Embryonic facial prominence (tissue), 1 donor: ENCODE data around the gene XYLT1.

Source experiments
- DNase-seq: peaks from one replicate; pipeline ENCODE4 v3.0.0-alpha.2; 2016; ENCODE audit errors: extremely low spot score

XYLT1 gene

GRCh38 chr16:17149904-17150483, 320.8 kb downstream of the XYLT1 start:
- no peak for DNase-seq

- no peak for DNase-seq
Measured at GRCh38 chr16:17147942-17148341, 322.8 kb downstream of the XYLT1 start.

- DNase-seq: no peak
Measured at GRCh38 chr16:17145029-17145428, 325.7 kb downstream of the XYLT1 start.

DNA sequence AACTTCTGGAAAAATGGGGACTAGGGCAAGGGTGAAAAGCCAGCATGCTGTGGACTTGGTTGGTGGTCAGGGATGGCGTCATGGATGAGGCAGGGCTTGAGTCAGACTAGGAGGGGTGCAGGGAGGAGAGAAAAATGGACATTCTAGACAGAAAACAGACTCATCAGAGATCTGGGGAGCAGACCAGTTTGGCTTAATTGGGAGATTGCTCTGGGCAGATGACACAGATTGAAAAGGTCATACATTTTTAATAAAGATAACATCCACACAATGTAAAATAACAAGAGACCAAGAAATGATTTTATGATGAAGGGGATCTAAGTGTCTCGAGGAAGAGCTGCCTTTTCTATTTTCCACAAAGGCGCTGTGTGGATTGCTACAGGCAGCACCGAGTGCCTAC, 326.3 kb downstream of the XYLT1 start:
- DNase-seq: no peak

DNA sequence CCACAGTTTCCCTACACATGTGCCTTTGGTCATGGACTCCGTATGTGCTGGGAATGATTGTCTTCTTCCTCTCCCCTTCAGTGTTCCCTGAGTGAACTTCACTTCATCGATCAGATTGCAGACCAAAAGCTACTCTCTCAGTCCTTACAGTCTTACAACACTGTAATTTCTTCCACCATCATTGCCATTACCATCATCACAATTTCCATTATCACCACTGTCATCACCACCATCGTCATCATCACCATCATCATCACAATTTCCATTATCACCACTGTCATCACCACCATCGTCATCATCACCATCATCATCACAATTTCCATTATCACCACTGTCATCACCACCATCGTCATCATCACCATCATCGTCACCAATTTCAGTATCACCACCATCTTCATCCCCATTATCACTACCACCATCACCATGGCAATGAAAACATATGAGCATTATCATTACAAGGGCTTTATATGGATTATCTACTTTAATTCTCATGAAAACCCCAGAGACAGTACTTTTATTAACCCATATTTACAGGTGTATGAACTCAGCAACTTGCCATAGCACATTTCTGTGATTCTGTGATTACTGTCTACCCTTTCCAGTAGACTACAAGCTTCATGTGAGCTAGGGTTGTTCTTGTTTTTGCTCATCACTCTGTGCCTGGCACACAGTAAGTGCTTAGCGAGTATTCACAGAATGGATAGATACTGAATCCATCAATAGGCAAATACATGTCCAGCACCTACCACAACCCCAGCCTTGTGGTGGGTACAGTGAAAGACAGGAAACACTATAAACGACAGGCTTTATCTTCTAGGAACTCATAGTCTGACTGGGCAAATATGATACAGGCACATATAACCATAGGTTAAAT, 327.0 kb downstream of the XYLT1 start:
- DNase-seq: no peak

DNA sequence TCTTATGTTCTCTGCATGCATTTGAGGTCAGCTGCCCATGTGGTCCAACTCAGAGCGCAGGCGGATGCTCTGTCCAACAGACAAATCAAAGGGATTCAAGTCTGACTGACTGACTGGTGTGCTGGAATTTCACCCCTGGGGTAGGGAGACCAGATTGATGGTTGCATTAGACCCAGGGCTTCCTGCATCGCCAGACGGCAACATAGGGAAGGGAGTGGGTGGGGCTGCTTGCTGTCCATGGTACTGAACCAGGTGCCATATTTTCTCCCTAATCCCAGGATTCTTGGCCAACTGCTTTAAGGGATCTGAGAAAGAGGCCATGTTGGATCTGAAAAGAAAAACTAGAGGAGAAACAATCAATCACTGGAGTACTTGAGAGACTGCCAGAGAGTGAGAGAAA, 332.0 kb downstream of the XYLT1 start:
- DNase-seq: no peak

- DNase-seq: no peak
Measured at GRCh38 chr16:17135439-17135838, 335.3 kb downstream of the XYLT1 start.

GRCh38 chr16:17134586-17134985, 336.2 kb downstream of the XYLT1 start:
- DNase-seq: no peak

DNA sequence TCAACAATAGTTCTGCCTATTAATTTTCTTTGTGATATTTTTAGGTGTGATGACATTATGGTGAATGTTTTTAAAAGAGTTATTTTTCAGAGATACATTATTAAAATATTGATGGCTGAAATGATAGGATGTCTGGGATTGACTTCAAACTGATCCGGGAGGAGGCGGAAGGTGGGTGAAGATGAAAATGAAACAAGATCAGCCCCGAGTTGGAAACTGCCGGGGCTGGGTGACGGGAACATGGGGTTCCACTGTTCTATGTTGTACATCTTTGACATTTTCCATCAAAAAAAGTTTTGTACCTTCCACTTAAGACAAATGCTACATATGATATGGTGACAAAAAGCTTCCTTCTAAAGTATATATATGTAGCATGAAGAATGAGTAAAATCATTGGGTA, 336.9 kb downstream of the XYLT1 start:
- DNase-seq: no peak

DNA sequence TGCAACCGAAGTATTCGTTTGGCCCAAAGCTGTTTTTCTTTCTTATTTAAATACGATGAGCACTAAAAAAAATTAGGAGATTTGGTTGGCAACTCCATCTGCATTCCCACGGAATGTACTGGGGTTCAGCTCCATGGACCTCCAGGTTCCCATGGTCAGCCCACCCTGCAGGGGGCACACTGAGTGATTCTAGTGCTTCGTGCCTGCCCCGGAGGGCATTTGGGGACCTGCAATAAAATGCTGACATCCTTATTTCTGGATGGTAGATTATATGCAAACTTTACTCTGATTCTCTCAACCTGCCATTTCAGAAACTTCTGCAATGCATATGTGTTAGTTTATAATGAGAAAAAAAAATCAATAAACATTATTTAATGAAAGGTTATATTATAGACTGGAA, 339.4 kb downstream of the XYLT1 start:
- DNase-seq: no peak

DNA sequence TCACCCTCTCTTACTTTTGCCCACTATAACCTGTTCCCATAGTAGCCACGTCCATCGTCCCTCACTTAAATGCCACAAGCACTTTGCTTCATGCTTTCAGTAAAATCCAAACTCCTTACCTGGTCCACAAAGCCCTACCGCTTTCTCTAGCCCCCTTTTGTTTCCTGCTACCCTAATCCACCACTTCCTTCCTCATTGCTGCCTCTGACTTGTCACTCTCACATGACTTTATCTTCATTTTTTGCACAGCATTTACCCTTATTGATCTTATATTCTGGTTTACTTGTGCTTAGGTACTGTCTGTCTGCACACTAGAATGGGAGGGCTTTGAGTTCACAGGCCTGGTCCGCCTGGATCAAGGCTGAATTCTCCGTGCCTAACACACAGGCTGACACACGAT, 340.0 kb downstream of the XYLT1 start:
- DNase-seq: no peak

DNA sequence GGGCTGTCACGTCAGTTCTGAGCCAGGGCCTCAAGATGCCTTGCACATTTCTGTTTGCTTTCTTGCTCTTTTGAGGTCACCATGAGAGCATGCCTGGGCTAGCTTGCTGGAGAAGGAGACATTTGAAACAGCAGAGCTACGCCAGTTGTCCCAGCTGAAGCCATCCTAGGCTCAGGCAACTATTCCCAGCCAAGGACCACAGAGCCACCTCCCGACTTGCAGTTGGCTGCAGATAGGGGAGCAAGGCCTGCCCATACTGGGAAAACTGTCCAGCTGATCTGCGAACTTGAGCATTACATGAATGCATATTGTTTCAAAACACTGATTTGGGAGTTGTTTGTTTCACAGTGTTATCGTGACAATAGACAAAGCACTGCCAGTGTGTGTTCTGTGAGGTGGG, 340.8 kb downstream of the XYLT1 start:
- DNase-seq: no peak

GRCh38 chr16:17128791-17129190, 342.0 kb downstream of the XYLT1 start:
- no peak for DNase-seq

GRCh38 chr16:17126156-17126555, 344.6 kb downstream of the XYLT1 start:
- DNase-seq: no peak

DNA sequence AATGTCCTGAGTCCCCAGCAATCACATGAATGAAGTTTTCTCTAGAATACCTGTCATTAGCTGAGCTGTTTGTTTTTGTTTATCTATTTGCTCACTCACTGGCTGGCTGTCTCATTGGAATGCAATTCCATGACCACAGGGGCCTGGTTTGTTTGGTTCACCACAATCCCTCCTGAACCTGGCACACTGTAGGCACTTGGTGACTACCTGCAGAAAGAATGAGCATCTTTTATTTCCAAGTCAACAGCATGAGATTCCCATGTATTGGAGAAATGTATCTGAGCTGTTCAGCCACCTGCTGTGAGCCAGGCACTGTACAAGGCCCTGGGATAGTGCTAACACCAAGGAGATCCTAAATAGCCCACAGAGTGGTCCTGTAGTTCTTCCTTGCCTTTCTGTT, 345.1 kb downstream of the XYLT1 start:
- no peak for DNase-seq

DNA sequence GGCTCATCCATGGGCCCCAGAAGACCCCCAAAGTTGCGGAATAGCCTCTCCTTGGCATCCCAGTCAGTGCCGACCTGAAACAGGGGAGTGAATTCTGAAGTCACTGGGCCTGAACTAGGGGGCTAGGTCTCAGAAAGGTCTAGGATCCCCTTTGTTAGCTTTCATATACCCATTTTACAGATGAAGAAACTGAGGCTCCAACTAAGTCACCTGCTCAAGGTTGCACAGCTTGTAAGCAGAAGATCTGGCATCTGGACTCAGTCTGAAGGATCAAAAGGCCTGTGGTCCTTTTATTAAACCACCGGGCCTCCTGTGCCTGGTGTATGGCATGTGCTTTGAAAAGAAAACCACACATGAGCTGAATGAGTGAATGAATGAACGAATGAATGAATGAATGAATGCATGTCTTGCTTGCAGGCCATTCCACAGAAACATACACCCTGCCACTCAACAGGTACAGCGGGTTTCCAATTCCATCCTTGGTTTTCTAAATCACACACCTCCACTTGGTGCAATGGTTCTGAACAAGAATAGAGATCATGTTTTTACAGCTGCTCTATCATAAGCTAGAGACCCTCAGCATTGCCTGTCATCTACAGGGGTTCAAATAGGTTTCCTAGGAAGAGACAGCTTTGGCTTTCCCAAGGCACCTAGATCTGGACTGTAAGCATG, 352.7 kb downstream of the XYLT1 start:
- no peak for DNase-seq

DNA sequence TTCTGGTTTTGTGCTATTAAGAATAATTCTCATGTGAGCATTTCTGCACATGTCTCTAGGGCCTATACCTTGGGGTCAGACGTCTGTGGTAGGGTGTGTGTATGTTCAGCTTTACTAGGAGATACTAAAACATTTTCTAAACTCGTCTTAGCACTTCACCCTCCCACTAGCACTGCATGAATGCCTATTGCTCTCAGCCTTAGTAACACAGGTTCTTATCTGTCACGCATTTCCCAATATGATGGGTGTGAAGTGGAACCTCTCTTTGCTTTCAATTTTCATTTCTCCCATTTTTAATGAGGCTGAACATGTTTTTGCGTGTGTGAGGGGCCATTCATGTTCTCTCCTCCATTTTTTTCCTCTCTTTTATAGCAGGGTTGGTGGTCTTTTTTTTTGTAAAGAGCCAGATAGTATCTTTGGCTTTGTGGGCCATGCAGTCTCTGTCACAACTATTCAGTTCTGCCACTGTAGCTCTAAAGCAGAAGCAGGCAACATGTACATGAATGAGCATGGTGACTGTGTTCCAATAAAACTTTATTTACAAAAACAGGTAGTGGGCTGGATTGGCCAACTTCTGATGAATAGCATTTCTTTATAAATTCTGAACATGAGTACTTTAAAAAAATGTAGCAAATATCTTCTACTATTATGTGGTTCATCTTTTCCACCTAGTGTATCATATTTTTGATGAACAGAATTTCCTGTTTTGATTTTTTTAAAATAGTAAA, 354.0 kb downstream of the XYLT1 start:
- DNase-seq: no peak

DNA sequence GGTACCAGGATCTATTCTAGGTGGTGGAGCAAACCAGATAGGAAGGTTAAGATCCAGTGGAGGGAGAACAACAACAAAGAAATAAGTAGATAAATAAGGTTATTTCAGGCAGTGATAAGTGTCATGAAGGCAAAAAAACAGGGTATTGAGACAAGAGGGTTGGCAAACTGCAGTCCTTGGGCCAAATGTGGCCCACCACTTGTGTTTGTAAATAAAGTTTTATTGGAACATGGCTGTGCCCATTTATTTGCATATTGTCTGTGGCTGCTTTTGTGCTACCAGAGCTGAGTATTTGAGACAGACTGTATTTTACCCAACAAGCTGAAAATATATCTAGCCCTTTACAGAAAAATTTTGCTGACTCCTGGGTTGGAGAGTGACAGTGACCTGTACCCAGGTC, 361.3 kb downstream of the XYLT1 start:
- no peak for DNase-seq

DNA sequence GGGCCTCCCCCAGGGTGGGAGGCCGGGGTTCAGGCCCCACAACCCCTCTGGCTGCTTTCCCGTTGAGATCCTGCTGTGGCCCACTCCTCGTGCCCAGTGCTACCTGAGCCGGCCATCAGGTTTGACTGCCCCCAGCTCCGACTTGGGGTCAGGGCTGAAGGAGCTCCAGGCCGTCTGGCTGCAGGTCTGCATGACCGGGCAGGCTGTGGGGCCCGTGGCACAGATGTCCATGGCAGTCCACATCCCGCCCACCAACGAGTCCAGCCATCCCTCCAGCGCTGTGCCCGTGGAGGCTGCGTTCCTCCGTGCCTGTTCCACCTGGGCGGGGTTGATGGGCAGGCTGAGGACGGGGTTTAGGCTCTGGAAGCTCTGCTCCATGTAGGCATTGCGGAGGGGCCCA, 362.2 kb downstream of the XYLT1 start:
- DNase-seq: no peak

DNA sequence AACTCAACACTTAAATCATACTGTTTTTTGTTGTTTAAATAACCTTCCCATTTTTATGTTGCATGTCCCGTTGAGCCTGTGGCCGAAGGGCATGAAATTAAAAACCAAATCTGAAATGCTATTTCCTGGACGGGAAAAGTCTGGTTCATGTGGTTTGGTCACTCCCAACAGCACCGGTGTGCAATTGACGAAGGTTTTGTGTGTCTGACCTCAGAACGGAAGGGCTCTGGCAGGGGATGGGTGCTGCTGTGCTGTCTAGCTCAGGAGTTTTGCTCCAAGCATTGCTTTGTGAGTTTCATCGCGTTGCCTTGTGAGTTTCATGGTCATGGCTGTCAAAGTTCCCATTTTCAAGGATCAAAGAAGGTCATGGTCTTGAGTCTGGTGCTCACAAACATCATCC, 363.3 kb downstream of the XYLT1 start:
- DNase-seq: no peak

- DNase-seq: no peak
Measured at GRCh38 chr16:17106243-17106791, 364.4 kb downstream of the XYLT1 start.

DNA sequence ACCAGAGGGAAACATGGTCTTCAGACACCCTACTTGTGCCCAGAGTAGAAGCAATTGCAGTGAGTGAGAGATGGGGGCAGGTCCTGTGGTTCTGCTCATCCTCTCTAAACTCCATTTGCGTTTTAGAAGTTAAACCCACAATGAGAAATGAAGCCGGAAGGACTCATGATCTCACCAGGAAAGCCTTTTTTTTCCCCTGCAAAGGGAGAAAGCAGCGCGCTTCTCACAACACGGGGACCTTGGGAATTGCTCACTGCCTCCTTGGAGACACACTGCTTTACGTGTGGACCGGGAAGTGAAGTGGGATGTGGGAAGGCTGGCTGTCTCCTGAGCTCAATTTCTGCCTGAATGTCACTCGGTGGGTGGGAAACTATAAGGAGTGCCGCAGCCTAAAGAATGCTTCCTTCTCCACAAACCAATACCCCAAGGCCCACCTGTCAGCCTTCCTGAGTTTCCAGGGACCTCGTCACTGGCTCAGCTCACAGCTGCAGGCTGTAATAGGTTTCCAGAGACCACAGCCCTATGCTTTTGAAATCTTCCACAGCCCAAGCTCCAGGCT, 365.4 kb downstream of the XYLT1 start:
- DNase-seq: no peak
